Measurements from ENCODE around the gene IL10.

DNA sequence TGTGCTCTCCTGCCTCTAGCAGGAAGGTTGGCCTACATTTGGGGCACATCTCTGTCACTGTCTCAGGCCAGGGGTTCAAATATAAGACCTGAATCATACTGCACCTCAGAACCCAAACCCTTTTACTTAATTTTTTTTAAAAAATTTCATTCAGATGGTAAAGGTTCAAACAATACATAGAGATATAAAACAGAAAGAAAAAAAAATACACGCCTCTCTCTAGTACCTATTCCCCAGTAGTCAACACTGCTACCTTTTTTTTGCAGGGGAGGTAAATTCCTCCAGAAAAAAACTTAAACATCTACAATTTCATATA, 54.7 kb downstream of the IL10 start:
- TF ChIP-seq POLR2A (IDR thresholded peaks at IDR 0.05; ENCODE audit: low read length) (no peak), GATA1 (IDR thresholded peaks at IDR 0.05; ENCODE audit: low read depth, low read length) (no peak)
